GM06990 (cell line): ENCODE data around the gene INVS.

Experiments
- DNase-seq: peaks from one replicate; pipeline ENCODE4 v3.0.0-alpha.2; 2011; ENCODE audit not compliant: insufficient read length; ENCODE audit errors: extremely low read depth
- H3K27me3 ChIP-seq: replicated peaks from 2 replicates; pipeline ENCODE4 v1.6.0; 2011; ENCODE audit warnings: low read length; ENCODE audit not compliant: control insufficient read depth, insufficient read depth
- H3K36me3 ChIP-seq: 2 replicates; pipeline ENCODE4 v1.5.1; 2011; ENCODE audit warnings: low read length; ENCODE audit not compliant: control insufficient read depth, insufficient read depth
- H3K4me3 ChIP-seq: replicated peaks from 2 replicates; pipeline ENCODE4 v1.5.1; 2011; ENCODE audit warnings: low read depth, mild to moderate bottlenecking, control low read depth, low read length
- CTCF ChIP-seq: IDR thresholded peaks from 2 replicates; pipeline ENCODE4 v1.5.1; 2011; ENCODE audit warnings: low read length, control low read depth, mild to moderate bottlenecking, inconsistent platforms; ENCODE audit not compliant: insufficient read depth, poor library complexity, severe bottlenecking

The INVS gene

GRCh38 chr9:100096378-100096916, 2.6 kb upstream of the INVS start:
- DNase-seq: no peak
- Histone ChIP-seq H3K36me3 (no peaks in the 10 kb centered on the region), H3K27me3 (no peaks in the 10 kb centered on the region), H3K4me3 (peak overlapping the region; percentile 6; the same call in 1 of the 2 replicates)
- TF ChIP-seq CTCF: no peak

GRCh38 chr9:100098046-100098886, 777 bp upstream of the INVS start:
- peak overlapping the region; percentile 100 for H3K4me3 ChIP-seq
- DNase-seq: no peak
- no peaks in the 10 kb centered on the region for H3K27me3 ChIP-seq
- peaks cover 2% of the 10 kb centered on the region for H3K36me3 ChIP-seq
- no peak for TF ChIP-seq CTCF

- peak overlapping the region; percentile 100 for H3K4me3 ChIP-seq
- TF ChIP-seq CTCF: no peak
- no peak for DNase-seq
- H3K36me3 ChIP-seq: peaks cover 4% of the 10 kb centered on the region
- no peaks in the 10 kb centered on the region for H3K27me3 ChIP-seq
Measured at GRCh38 chr9:100099722-100100042, 639 bp downstream of the INVS start.

GRCh38 chr9:100100146-100100667, 1.2 kb downstream of the INVS start:
- no peaks in the 10 kb centered on the region for H3K27me3 ChIP-seq
- no peak for DNase-seq
- H3K36me3 ChIP-seq: peaks cover 4% of the 10 kb centered on the region
- TF ChIP-seq CTCF: no peak
- peak overlapping the region; percentile 100 for H3K4me3 ChIP-seq

DNA sequence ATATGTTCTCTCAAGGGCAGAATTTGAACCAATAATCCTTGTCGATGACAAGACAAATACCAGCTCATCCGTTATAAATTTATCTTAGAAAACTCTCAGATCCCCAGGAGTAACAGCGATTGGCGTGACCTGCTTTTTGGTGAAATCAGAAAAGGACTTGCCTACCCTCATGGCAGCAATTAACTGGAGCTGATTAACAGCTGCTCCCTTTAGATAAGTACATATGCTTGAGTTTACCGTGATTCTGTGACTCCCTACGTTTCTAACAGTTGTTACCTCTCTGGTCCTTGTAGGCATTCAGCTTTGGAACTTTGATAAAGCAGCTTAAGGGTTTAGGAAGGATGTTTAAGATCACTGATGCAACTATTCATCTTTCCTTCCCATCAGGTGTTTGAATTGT, 2.6 kb downstream of the INVS start:
- Histone ChIP-seq H3K4me3 (no peak overlapping the region), H3K36me3 (peaks cover 4% of the 10 kb centered on the region), H3K27me3 (no peaks in the 10 kb centered on the region)
- DNase-seq: no peak
- TF ChIP-seq CTCF: no peak
